Measurements from ENCODE around the gene BCL11B.

Gene BCL11B

GRCh38 chr14:99129998-99130397 is 142.0 kb downstream of the BCL11B start:
- DNase-seq = no peak

GRCh38 chr14:99129211-99129696 is 142.7 kb downstream of the BCL11B start:
- DNase-seq = no peak

- no peak for DNase-seq
Measured at GRCh38 chr14:99128185-99128584, 143.8 kb downstream of the BCL11B start.

GRCh38 chr14:99127651-99128167 is 144.3 kb downstream of the BCL11B start:
- DNase-seq = no peak

GRCh38 chr14:99125616-99126431 is 146.2 kb downstream of the BCL11B start:
- no peak for DNase-seq

- DNase-seq = no peak
Measured at GRCh38 chr14:99125113-99125512, 146.9 kb downstream of the BCL11B start.

- DNase-seq = no peak
Measured at GRCh38 chr14:99124482-99125105, 147.4 kb downstream of the BCL11B start.

GRCh38 chr14:99123208-99123870 is 148.7 kb downstream of the BCL11B start:
- DNase-seq = no peak

- DNase-seq = no peak
Measured at GRCh38 chr14:99122521-99123125, 149.4 kb downstream of the BCL11B start.

- DNase-seq = no peak
Measured at GRCh38 chr14:99121319-99121875, 150.6 kb downstream of the BCL11B start.

GRCh38 chr14:99120526-99121318 is 151.3 kb downstream of the BCL11B start:
- DNase-seq = no peak

GRCh38 chr14:99119554-99120525 is 152.2 kb downstream of the BCL11B start:
- DNase-seq = no peak
